Measurements from ENCODE around the gene CCR9. TPM values are rescaled to one million over a fixed set of nuclear protein-coding genes. Genes with fewer than 3 reads are reported as not detected.

CCR9 gene
- total and polyA plus RNA-seq, 7 donors, result 0.55 TPM; not detected in 6

GRCh38 chr3:45943207-45943846, 57.0 kb downstream of the CCR9 start, which contains the start of gene CXCR6:
Gene CXCR6 (plus strand): TSS chr3:45943464. CDS start chr3:45946482, 3,018 bp downstream.
- intact Hi-C loops (cut with DNase I), result no loop called here

GRCh38 chr3:45944830-45945620, 58.7 kb downstream of the CCR9 start:
- H3K27me3 ChIP-seq, result no peaks in the 10 kb centered on the region
- TF ChIP-seq POLR2AphosphoS5 (IDR thresholded peaks at IDR 0.05), result no peak
- TF ChIP-seq CTCF (IDR thresholded peaks at IDR 0.05), result no peak
- no peak for TF ChIP-seq EP300 (IDR thresholded peaks at IDR 0.05)
- peak; percentile 43 for DNase-seq
- no peak overlapping the region for H3K4me3 ChIP-seq
- WGBS, 2 donors, result 89 to 91% methylated on average over 5 of the region's 5 CpGs
- H3K4me1 ChIP-seq, result peaks cover 0 to 54% (median 21%) of the 10 kb centered on the region in 4 donors
- intact Hi-C loops (cut with DNase I), result no loop called here
- no peaks in the 10 kb centered on the region for H3K9me3 ChIP-seq
- peaks cover 8 to 38% (median 17%) of the 10 kb centered on the region in 4 donors for H3K36me3 ChIP-seq
- H3K27ac ChIP-seq, result no peak overlapping the region

More at GRCh38 chr3:45943207-45943846, 57.0 kb downstream of the CCR9 start, which contains the start of gene CXCR6:
- WGBS, 2 donors, result 82 to 86% methylated on average over 8 of the region's 8 CpGs
- Histone ChIP-seq H3K27me3 (no peaks in the 10 kb centered on the region), H3K4me3 (no peak within 1 kb of the TSS), H3K9me3 (no peaks in the 10 kb centered on the region), H3K27ac (no peak within 1 kb of the TSS), H3K4me1 (peaks cover 0 to 51% (median 21%) of the 10 kb centered on the region in 4 donors), H3K36me3 (peaks cover 0 to 28% (median 12%) of the 10 kb centered on the region in 4 donors)
- DNase-seq, result peak; percentile 37
- TF ChIP-seq POLR2A (IDR thresholded peaks at IDR 0.05), result no peak
- TF ChIP-seq CTCF (IDR thresholded peaks at IDR 0.05), result no peak
- no peak for TF ChIP-seq EP300 (IDR thresholded peaks at IDR 0.05)
- no peak for TF ChIP-seq POLR2AphosphoS5 (IDR thresholded peaks at IDR 0.05)

GRCh38 chr3:45946307-45946706, 60.0 kb downstream of the CCR9 start:
- intact Hi-C loops (cut with DNase I), result no loop called here
- TF ChIP-seq EP300 (IDR thresholded peaks at IDR 0.05), result no peak
- no peak for TF ChIP-seq POLR2AphosphoS5 (IDR thresholded peaks at IDR 0.05)
- TF ChIP-seq CTCF (IDR thresholded peaks at IDR 0.05), result no peak
- TF ChIP-seq POLR2A (IDR thresholded peaks at IDR 0.05), result no peak
- H3K27me3 ChIP-seq, result no peaks in the 10 kb centered on the region
- 94 to 100% methylated on average over 1 of the region's 1 CpG for WGBS, 2 donors
- H3K4me1 ChIP-seq, result peaks cover 0 to 57% (median 21%) of the 10 kb centered on the region in 4 donors
- DNase-seq, result no peak
- no peak overlapping the region for H3K27ac ChIP-seq
- no peak overlapping the region for H3K4me3 ChIP-seq
- no peaks in the 10 kb centered on the region for H3K9me3 ChIP-seq
- H3K36me3 ChIP-seq, result peaks cover 12 to 50% (median 27%) of the 10 kb centered on the region in 4 donors

- H3K36me3 ChIP-seq, result peaks cover 18 to 56% (median 33%) of the 10 kb centered on the region in 4 donors
- no peaks in the 10 kb centered on the region for H3K27me3 ChIP-seq
- H3K4me1 ChIP-seq, result peaks cover 0 to 57% (median 21%) of the 10 kb centered on the region in 4 donors
- H3K4me3 ChIP-seq, result no peak overlapping the region
- no peak for DNase-seq
- no peak for TF ChIP-seq CTCF (IDR thresholded peaks at IDR 0.05)
- no peak for TF ChIP-seq POLR2AphosphoS5 (IDR thresholded peaks at IDR 0.05)
- TF ChIP-seq EP300 (IDR thresholded peaks at IDR 0.05), result no peak
- TF ChIP-seq POLR2A (IDR thresholded peaks at IDR 0.05), result no peak
- peak overlapping the region in 1 of 4 donors; percentile 62 for H3K27ac ChIP-seq
- WGBS, 2 donors, result 85 to 97% methylated on average over 3 of the region's 3 CpGs
- intact Hi-C loops (cut with DNase I), result no loop called here
- H3K9me3 ChIP-seq, result no peaks in the 10 kb centered on the region
Measured at GRCh38 chr3:45946875-45947274, 60.5 kb downstream of the CCR9 start.
